ENCODE measurements around the gene LRRC57.

Gene LRRC57

GRCh38 chr15:42528970-42529369, 19.6 kb downstream of the LRRC57 start:
- in situ Hi-C loops (cut with HindIII; ENCODE audit: low pct_unique_long_range_greater_than_20kb, low sequenced_read_pairs), result no loop called here
- TF ChIP-seq JUND (IDR thresholded peaks at IDR 0.05; ENCODE audit: low read depth), result no peak
- DNase-seq (ENCODE audit: low read depth in 1 of 2, low spot score in 1 of 2), result no peak

- in situ Hi-C loops (cut with HindIII; ENCODE audit: low pct_unique_long_range_greater_than_20kb, low sequenced_read_pairs), result no loop called here
- no peak for TF ChIP-seq JUND (IDR thresholded peaks at IDR 0.05; ENCODE audit: low read depth)
- DNase-seq (ENCODE audit: low read depth in 1 of 2, low spot score in 1 of 2), result no peak
These were observed 25.3 kb downstream of the LRRC57 start for GRCh38 chr15:42523331-42523730.

DNA sequence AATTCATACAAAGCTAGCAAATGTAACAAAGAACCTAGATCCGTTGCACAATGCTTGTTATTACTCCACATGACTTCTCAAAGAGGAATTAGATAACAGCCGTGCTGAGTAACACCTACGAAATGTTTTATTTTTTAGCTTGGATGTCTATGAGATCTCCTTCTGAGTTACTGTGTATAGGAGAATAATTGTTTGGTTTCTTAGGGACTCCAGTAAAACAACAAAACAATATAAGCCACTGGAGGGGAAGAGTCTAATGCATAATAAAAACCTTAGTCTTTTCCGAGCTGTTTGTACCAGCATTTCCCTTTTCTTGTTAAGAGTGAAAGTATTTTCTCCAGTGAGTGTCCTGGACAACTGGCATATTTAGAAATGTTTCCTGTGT, 37.6 kb downstream of the LRRC57 start:
- no peak for DNase-seq (ENCODE audit: low read depth in 1 of 2, low spot score in 1 of 2)
- TF ChIP-seq JUND (IDR thresholded peaks at IDR 0.05; ENCODE audit: low read depth), result no peak
- in situ Hi-C loops (cut with HindIII; ENCODE audit: low pct_unique_long_range_greater_than_20kb, low sequenced_read_pairs), result no loop called here

GRCh38 chr15:42510258-42511006, 38.2 kb downstream of the LRRC57 start:
- in situ Hi-C loops (cut with HindIII; ENCODE audit: low pct_unique_long_range_greater_than_20kb, low sequenced_read_pairs), result no loop called here
- no peak for TF ChIP-seq JUND (IDR thresholded peaks at IDR 0.05; ENCODE audit: low read depth)
- DNase-seq (ENCODE audit: low read depth in 1 of 2, low spot score in 1 of 2), result no peak

- in situ Hi-C loops (cut with HindIII; ENCODE audit: low pct_unique_long_range_greater_than_20kb, low sequenced_read_pairs), result no loop called here
- no peak for DNase-seq (ENCODE audit: low read depth in 1 of 2, low spot score in 1 of 2)
- TF ChIP-seq JUND (IDR thresholded peaks at IDR 0.05; ENCODE audit: low read depth), result no peak
These were observed 40.3 kb downstream of the LRRC57 start for GRCh38 chr15:42508263-42508690.

DNA sequence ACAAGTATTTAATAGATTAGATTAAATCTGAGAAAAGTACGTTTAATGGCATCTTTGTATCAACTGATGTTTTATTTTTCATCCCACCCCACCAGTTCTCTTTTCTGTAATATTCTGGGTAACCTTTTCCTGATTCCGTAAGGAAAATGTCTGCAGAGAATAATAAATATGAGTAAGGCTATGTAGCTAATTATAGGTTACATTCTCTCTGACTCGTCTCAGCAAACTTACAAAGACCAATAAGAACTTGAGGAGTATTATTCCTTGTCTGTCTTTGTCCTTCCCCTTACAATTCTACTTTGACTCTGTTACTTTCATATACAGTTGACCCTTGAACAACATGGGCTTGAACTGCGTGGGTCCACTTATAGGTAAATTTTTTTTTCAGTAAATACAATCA, 41.1 kb downstream of the LRRC57 start:
- no peak for TF ChIP-seq JUND (IDR thresholded peaks at IDR 0.05; ENCODE audit: low read depth)
- no peak for DNase-seq (ENCODE audit: low read depth in 1 of 2, low spot score in 1 of 2)
- in situ Hi-C loops (cut with HindIII; ENCODE audit: low pct_unique_long_range_greater_than_20kb, low sequenced_read_pairs), result no loop called here

DNA sequence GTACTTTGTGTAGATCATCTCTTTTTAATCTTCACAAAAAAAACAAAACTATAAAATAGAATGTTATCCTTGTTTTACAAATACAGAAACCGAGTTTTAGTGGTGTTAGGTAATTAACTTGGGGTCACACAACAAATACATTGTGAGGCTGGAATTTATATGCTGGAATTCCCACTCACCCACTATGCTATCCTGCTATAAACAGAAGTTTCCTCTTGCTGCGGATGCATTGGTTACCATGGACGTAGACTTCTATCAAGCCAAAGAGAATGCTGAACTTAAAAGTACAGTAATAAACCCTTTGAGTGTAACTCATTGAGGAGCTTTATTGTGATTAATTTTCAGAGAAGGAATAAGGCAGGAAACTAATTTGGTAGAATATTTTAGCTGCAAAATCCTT, 44.0 kb downstream of the LRRC57 start:
- no peak for TF ChIP-seq JUND (IDR thresholded peaks at IDR 0.05; ENCODE audit: low read depth)
- DNase-seq (ENCODE audit: low read depth in 1 of 2, low spot score in 1 of 2), result no peak
- in situ Hi-C loops (cut with HindIII; ENCODE audit: low pct_unique_long_range_greater_than_20kb, low sequenced_read_pairs), result no loop called here

- in situ Hi-C loops (cut with HindIII; ENCODE audit: low pct_unique_long_range_greater_than_20kb, low sequenced_read_pairs), result no loop called here
- TF ChIP-seq JUND (IDR thresholded peaks at IDR 0.05; ENCODE audit: low read depth), result no peak
- DNase-seq (ENCODE audit: low read depth in 1 of 2, low spot score in 1 of 2), result no peak
These were observed 44.8 kb downstream of the LRRC57 start for GRCh38 chr15:42503825-42504224.

GRCh38 chr15:42502477-42502876, 46.1 kb downstream of the LRRC57 start:
- no peak for TF ChIP-seq JUND (IDR thresholded peaks at IDR 0.05; ENCODE audit: low read depth)
- DNase-seq (ENCODE audit: low read depth in 1 of 2, low spot score in 1 of 2), result no peak
- in situ Hi-C loops (cut with HindIII; ENCODE audit: low pct_unique_long_range_greater_than_20kb, low sequenced_read_pairs), result no loop called here

DNA sequence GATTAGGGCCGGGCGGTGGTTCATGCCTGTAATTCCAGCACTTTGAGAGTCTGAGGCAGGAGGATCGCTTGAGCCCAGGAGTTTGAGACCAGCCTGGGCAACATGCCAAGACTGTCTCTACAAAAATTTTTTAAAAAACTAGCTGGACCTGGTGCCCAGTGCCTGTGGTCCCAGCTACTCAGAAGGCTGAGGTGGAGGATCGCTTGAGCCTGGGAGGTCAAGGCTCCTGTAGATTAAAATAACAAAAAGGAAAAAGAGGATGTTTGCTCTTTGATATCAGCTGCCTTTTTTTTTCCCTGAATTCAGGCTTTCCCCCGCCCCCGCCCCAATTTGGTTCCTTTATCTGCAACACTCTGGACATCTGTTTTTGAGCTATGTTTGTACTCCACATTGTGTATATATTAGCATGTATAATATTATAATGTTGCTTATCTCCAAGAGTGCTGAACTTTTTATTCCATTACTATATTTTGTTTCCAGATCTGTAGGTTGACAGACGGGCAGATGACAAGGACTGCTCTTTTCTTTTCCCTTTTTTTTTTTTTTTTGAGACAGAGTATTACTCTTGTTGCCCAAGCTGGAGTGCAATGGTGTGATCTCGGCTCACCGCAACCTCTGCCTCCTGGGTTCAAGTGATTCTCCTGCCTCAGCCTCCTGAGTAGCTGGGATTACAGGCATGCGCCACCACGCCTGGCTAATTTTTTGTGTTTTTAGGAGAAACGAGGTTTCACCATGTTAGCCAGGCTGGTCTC, 48.6 kb downstream of the LRRC57 start:
- in situ Hi-C loops (cut with HindIII; ENCODE audit: low pct_unique_long_range_greater_than_20kb, low sequenced_read_pairs), result no loop called here
- no peak for TF ChIP-seq JUND (IDR thresholded peaks at IDR 0.05; ENCODE audit: low read depth)
- DNase-seq (ENCODE audit: low read depth in 1 of 2, low spot score in 1 of 2), result no peak

GRCh38 chr15:42498212-42499068, 50.2 kb downstream of the LRRC57 start:
- TF ChIP-seq JUND (IDR thresholded peaks at IDR 0.05; ENCODE audit: low read depth), result no peak
- no peak for DNase-seq (ENCODE audit: low read depth in 1 of 2, low spot score in 1 of 2)
- in situ Hi-C loops (cut with HindIII; ENCODE audit: low pct_unique_long_range_greater_than_20kb, low sequenced_read_pairs), result no loop called here

- DNase-seq (ENCODE audit: low read depth in 1 of 2, low spot score in 1 of 2), result peak; percentile 93 to 98
- TF ChIP-seq JUND (IDR thresholded peaks at IDR 0.05; ENCODE audit: low read depth), result no peak
- in situ Hi-C loops (cut with HindIII; ENCODE audit: low pct_unique_long_range_greater_than_20kb, low sequenced_read_pairs), result no loop called here
These were observed 53.0 kb downstream of the LRRC57 start, which contains the start of gene SNAP23 for GRCh38 chr15:42495361-42496212. Gene SNAP23, plus strand, starts transcription at chr15:42495634. Its CDS starts 16,213 bp downstream, at chr15:42511847.
